GM21737 (cell line): ENCODE data around the gene STK35.

ENCODE experiments used
- ATAC-seq: cut with Tn5 transposase; IDR thresholded peaks from one replicate; pipeline ENCODE4 v1.9.1; 2021; ENCODE audit warnings: mild to moderate bottlenecking, moderate library complexity; ENCODE audit not compliant: unreplicated experiment

The STK35 gene

DNA sequence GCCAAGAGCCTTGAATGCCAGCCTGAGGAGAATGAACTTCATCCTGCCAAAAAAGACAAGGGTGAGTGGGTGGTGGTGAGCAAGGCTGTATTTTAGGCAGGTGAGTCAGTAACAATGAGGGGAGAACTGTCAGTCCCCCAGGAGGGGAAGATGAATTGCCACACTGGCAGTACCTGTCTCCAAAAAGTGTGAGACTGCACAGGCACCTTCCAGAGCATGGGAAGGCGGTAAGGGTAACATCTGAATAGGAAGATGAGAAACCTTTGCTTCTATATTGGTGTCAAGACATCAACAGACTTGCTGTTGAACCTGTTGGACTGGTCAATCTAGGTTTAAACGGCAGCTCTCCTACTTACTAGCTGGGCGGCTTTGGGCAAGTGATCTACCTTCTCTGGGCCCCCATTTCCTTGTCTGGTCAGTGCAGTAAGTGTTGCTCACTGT, 30.9 kb downstream of the STK35 start:
- no peak for ATAC-seq

DNA sequence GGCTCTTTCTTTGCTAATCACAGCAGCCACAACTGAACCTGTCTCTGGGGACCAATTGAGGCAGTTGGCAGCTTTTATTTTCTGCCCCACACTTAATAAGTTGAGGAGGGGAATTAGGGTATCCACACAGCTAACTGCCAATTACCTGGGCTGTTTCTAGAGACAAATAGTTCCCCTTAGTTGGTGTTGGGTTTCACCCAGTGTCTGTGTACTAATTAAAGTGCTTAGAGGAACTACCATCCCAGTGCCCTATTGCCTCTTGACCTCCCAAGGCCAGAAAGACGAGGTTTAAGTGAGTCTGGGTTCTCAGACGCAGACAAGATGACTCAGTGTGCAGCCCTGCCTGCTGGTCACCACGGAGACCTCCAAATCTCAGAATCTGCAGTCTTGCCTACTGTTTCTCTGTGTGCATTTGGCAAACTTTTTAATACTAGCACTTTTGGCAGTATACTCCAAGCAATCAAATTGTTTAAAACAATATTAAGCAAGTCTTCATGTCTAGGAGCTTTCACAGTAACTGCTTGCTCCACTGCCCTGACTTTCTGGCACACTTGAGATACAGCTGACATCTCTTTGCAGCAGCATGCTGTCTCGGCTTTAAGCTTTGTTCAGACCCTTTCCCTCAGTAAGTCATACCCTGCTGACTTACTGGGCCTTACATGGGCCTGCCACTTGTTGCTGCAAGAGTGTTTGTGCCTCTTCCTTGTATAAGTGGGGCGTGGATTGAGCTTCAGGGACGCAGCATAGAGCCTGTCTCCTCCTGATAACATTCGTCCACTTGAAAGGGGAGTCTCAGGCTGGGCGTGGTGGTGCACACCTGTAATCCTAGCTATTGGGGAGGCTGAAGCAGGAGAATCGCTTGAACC, 31.9 kb downstream of the STK35 start:
- ATAC-seq, result no peak

DNA sequence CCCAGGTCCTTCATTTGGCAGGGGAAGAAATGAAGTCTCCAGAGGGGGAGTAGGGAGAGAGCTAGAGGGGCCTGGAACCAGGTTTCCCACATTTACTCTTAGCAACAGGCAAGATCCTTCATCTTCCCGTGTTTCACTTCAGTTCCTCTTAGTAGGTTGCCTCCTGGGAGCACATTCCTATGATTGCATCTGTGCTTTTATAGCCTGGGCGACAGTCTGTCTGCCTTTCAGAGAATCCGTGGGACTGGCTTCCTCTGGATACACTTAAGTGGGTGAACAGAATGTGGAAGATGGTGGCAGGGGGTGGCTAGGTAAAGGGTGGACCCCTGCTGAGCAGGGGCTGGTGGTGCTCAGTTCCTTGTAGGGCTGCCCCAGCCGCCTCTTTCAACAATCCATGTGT, 33.4 kb downstream of the STK35 start:
- no peak for ATAC-seq

DNA sequence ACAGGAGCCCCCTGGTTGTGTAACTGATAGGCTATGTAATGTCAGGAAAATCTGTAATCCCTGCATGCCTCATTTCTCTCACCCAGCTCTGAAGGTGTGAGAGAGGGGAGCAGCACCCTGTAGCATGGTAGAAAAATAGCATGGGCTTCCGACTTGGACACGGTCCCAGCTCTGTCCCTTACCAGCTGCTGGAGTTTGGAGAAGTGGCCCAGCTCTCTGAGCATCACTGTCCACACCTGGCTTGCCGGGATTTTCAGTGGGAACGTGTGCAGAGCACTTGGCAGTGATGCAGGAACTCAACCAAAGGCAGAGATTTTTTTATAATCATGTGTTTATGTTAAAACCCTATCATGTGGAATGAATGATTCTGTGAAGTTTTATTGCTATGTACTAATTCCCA, 34.6 kb downstream of the STK35 start:
- ATAC-seq, result no peak

DNA sequence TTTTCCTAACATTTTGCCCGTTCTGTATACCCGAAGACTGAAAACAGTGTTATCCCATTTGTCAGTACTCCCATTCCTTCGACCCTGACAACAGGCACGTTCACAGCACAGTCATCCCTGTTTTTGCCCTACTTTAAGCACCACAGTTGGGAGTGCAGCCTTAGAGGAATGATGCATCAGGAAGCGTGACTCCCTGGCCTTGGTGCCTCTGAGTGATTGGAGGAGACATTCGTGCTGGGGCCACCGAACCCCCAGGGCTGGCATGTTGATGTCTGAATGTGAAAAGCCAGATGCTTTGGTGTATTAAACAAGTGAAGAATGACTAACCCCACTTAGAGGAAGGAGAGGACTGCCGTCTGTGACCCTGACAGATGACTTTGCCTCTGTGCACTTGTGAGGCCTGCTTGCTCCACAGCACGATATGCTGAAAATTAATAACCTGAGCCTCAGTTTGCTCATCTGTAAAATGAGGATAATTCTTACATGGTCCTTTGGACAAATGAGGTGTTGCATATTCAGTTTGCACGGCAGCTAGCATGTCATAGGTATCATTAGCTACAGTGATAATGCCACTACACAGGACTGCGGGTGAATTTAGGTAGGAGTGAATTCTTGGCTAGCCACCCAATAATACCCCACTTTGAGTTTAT, 36.0 kb downstream of the STK35 start:
- no peak for ATAC-seq

DNA sequence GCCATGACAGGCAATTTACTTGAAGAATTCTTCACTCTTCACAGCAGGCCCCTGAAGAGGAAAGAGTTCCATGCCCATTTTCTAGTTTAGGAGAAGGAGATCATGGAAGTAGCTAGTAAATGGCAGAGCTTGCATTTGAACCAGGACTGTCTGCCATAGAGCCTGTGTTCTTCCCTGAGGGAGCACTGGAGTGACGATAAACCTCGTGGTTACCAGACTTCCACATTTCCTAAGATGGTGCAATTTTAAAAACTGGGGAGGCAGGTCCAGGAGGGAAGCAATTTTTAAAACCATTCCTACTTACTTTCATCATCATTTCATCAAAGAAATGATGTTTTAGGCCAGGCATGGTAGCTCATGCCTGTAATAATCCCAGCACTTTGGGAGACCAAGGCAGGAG, 36.8 kb downstream of the STK35 start:
- no peak for ATAC-seq

DNA sequence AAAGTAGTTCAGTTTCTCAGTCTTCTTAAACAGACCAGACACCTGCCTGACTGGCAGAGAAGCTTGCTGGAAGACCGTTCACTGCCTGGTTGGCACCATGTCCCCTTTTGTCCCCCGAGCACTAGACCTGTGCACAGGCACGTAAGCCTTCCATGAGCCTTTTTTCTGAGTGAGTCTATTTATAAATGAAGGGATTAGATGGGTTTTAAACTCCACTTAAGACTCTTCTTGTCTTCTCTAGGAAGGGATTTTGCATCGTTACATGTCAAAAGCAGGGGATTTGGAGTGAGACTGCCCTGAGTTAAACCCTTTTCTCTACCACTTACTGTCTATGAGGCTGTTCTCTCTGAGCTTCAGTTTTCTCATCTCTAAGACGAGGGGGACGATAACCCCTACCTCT, 37.6 kb downstream of the STK35 start:
- ATAC-seq, result no peak

DNA sequence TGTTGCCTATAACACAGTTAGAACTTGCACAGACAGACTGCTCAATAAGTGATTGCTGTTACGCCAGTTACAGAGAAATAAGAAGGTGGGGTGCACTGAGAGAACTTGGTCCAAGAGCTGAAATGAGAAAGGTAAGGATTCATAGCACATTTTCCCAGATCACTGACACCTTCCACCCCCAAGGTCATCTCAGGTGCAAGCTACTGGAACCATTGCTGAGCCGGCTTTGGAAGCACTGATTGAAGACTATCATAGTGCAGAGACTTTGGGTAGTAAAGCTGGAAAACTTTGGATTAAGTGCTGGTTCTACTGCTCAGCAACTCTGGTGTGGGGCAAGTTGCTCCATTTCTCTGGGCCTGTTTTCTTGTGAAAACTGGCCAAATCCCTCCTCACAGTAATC, 38.1 kb downstream of the STK35 start:
- ATAC-seq, result no peak

DNA sequence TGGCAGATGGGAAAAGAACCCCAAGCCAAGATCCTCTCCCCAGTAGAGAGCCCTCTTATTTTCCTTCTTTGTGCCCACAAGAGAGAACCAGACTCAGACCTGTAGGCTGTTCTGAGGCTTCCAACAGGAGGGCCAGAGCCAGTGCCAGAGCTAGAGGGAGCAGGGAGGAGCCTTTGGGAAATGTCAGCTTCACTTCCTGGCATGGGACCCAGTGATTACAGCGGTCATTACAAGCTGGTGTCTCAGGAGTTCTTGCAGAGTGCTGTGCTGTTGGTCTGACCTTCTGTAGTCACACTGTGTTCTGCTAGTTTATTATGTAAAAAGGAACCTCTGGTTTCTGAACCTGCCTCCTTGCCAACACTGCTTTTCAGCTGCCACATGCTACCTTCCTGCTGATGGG, 38.9 kb downstream of the STK35 start:
- no peak for ATAC-seq

DNA sequence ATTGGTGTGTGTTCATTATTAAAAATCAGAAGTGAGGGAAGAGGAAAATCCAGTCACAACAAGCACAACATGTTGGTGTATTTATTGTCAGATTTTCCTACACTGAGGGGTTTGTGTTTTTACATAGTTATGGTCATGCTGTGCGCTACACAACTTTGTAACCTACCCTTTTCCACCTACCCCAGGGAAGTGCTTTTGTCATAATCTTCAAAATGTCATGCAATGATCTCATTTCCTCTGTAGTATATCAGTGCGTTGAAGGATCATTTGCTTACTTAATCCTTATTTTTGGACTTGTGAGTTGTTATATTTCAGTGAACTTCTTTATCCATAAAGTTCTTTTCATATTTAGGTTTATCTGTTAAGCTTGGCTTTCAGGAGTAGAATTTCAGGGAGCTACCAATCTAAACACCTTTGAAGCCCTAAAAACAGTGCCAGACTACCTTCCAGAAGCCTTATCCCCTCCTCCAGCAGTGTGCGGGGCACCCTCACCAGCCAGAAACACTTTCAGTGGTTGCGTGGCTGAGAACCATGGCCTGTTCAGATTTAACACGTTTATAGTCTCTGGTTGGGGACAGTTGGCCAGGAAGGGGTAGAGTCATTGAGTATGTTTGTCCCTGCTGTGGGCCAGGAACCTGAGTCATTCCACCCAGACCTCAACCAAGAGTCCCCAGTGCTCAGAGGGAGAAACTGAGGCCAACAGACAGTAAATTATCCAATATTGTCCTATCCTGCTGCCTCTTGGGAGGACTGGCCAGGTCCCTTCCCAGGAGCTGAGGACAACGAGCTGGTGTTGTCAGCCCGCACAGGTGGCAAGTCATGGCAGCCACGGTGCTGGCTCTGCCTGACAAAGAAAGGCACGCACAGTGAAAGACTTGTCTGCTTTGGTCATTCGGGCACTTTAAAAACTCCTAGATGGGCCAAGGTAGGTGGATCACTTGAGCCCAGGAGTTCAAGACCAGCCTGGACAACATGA, 40.3 kb downstream of the STK35 start:
- ATAC-seq, result no peak

DNA sequence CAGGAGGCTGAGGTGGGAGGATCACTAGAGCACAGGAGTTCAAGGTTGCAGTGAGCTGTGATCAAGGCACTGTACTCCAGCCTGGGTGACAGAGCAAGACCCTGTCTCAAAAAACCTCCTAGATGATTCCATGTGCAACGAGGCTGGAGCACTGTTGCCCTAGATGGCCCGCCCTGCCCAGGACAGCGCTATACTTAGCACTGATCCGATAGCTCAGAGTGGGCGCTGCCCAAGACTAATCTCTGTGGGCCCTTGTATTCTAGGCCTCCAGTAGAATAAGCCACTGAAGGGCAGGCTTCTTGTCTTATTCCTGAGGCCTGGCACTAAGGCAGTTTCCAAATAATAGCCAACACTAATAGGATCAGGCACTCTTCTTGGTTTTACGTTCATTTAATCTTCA, 41.0 kb downstream of the STK35 start:
- no peak for ATAC-seq

DNA sequence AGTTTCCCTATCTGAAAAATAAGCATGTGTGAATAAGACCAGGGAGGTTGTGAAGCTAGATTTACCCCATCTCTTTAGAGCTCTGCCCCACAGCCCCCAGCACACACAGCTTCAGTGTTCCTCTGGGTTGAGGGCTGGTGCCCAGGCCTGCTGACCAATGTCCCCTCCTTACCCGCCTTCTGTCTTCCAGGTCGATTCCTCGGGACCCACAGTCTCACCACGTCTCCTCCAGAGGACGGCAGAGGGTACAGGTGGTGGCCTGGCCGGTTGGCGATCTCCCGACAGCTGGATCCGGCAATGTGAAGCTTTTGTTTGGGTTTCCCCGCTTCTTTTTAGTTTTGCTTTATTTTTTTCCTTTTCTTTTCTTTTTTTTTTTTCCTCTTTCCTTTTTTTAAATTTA, 42.0 kb downstream of the STK35 start:
- no peak for ATAC-seq

DNA sequence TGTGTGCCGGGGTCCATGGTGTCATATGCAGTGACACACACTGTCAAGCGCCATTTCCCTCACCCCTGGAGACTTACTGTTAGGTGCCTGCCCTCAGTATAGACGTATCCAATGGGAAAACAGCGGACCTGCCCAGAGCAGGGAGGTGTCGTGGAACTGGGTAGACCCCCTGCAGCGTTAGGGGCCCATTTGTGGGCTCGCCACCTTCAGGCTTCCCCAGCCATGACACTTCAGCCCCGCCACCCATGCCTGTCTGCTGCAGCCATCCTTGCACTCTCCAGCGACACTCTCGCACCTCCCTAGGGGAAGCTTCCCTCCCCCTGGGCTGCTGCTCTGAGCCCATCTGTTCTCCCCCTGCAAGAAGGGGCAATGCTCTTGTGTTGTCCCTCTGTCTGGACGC, 43.2 kb downstream of the STK35 start:
- no peak for ATAC-seq

DNA sequence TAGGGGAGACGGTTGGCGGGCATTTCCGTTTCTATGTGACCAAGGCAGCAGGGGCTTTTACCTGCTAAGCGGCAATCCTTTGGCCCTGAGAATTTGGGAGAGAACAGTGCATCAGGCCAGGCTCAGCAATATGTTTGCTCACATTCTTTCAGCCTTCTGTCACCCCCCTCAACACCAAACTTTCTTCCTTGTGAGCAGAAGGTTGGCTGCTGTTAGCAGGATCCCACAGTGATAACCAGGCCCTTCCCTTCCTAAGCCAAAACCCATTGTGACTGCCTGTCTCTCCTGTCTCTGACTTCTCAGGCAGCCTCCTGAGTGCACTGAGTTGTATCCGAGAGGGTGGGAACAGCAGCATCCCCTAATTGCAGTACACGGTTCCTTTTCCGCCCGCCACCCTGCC, 43.7 kb downstream of the STK35 start:
- ATAC-seq, result no peak

DNA sequence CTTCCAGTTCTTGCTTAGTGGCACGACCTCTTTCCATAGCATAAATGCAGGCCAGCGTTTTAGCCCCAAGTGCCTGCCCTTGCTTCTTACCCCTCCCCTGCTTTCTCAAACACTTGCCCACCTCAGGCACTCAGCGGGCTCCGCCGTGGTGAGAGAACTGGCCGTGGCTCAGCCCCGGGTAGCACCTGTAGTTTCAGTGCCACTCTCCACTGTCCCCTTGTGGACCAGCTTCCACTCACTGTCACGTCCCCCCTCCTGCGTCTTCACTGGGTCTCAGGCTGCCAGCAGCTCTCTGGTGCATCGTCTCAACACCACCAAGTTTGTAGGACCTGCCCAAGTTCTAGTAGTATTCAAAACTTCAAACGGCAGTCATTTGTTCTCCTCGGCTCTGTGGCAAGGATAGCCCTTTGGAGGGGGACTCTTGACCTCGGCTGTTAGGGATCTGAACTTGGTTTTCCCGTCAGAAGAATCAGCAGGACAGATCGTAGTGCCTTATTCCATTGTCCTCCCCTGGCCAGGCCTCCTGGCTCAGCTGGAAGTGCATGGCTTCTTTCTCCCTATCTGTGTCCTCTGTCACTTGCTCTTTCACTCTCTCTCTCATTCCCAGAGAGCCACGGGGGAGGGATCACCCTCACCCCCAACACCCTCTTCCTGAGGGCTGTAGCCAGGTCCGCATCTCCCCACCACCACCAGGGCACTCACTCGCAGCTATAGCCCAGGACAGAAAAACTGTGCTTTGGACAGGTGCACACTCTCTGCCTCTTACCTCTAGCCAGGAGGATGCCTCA, 44.6 kb downstream of the STK35 start:
- ATAC-seq, result no peak

DNA sequence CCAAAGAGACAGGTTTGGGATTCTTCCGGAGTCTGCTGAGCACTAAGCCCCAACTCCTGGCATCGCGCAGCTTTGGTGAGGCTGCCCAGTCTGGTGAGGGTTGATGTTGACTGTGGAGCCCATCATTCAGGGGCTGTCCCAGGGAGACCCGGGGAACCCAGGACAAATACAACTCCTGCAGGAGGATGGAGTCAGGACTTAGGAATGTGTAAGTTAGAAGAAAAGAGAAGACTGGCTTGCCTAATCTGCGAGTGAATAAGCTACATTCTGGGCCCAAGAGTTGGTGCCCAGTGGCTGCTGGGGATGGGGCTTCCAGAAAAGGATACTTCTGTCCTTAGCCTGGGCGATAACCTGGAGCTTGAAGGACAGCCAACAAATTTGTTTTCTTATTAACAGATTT, 47.9 kb downstream of the STK35 start:
- ATAC-seq, result no peak

DNA sequence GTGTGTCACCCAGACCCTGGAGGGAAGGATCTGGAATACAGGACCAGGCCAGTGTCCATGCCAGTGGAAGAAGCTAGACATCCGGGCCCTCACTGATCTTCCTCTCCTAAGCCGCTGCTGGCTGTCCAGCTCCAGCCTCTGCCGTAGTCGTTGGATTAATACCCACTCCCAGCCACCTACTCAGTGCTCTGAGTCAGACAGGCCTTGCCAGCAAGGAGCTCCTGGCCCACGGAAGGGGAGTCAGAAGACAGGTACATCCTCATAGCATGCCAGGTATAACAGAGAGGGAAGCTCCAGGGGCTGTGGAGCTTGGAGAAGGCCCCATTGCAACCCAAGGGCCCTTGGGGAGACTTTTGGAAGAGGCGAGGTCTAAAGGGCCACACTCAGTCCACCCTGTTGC, 49.0 kb downstream of the STK35 start:
- ATAC-seq, result no peak

DNA sequence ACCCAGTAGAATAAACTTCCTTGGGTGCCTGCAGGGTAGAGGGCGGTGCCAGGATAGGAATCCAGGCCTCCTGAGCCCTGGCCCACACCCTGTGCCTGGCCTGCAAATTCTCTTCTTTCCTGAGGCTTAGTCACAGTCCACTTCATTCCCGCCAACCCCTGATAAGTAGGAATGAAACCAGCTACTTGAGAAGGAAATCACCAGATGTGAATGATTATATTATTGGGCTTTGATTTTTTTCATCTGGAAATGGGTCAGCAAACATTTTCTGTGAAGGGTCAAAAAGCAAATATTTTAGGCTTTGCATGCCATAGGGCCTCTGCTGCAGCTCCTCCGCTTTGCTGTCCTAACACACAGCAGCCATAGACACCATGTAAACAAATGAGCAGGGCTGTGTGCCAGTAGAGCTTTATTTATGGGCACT, 50.2 kb downstream of the STK35 start:
- no peak for ATAC-seq

DNA sequence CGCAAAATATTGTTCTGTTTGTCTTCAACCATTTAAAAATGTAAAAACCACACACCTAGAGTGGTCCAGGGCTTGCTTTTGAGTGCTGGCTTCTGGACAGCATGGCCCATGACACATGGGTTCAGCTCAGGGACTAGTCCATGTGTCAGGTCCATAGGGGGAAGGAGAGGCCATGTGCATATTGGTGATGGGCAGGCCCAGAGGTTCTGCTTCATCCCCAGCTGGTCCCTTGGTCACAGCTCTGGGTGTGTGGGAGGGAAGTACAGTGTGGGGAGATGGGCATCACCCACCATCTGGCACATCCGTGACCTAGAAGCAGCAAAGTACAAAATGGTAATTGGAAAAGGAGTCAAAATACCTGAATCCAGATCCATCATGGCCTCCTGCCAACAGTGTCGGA, 50.7 kb downstream of the STK35 start:
- no peak for ATAC-seq

DNA sequence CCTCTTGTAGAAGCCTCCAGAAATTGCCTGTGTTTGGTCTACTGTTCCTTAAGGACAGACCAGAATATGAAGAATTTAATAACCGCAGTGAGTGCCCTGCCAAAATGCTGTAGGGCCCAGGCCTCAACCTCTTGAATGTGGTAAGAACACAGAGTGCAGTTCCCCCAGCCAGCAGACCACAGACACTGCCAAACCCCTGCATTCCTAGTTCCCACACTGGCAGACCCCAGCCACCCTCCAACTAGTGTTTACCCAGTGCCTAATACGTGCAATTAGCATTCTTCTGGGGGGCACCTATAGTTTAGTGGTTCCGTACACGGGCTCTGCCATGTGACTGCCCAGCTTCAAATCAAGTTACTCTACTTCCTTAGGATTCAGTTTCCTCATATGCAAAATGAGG, 51.7 kb downstream of the STK35 start:
- no peak for ATAC-seq

DNA sequence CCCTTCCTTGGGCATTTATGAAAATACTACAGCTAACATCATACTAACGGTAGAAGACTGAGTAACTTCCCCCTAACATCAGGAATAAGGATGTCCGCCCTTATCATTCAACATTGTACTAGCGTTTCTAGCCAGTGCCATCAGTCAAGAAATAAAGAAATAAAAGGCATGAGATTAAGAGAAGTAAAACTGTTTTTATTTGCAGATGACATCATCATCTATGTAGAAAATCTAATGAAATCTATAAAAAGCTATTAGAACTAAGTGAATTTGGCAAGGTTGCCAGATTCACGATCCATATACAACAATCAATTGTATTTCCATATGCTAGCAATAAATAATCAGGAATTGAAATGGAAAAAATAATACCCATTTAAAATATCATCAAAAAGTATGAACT, 54.6 kb downstream of the STK35 start:
- no peak for ATAC-seq
